CD4-positive, alpha-beta T cell (primary cell): ENCODE data around the gene ITPKB. TPM values are rescaled to one million over a fixed set of nuclear protein-coding genes. Genes with fewer than 3 reads are reported as not detected.

Source experiments
- ATAC-seq: fragments of 200-7000 bp; cut with Tn5 transposase; one replicate; pipeline ENCODE4 v1.10.0; 2022; ENCODE audit warnings: mild to moderate bottlenecking; ENCODE audit not compliant: poor library complexity
- CTCF ChIA-PET: fragments of 350-600 bp; sonication (Branson Sonifier 250); formaldehyde crosslinking; loops from one replicate; lab custom pipeline; 2021; ENCODE audit warnings: antibody characterized with exemption, inconsistent platforms; lab: Charles Lee
- POLR2A ChIA-PET: fragments of 350-600 bp; sonication (Branson Sonifier 250); formaldehyde crosslinking; loops from one replicate; lab custom pipeline; 2021; ENCODE audit warnings: antibody characterized with exemption, inconsistent platforms; lab: Charles Lee
- DNase-seq, 14 experiments: peaks; one replicate each; pipeline ENCODE4 v3.0.0-alpha.2; 2013 to 2020; ENCODE audit warnings: mixed read lengths in 2 of 14
- H3K27ac ChIP-seq, 2 donors: one replicate each; pipeline versions ENCODE4 v1.5.1 to v1.7.0; 2013; ENCODE audit warnings: low read length in 2 of 2, low read depth in 1 of 2, mild to moderate bottlenecking in 1 of 2
- H3K27me3 ChIP-seq, 2 experiments: 1 replicate in 1 of 2; 2 replicates in 1 of 2; pipeline versions ENCODE4 v1.6.1 to v1.7.0; 2013; ENCODE audit warnings: low read length in 2 of 2, control low read depth in 1 of 2, mild to moderate bottlenecking in 1 of 2, moderate library complexity in 1 of 2; ENCODE audit not compliant: insufficient read depth in 2 of 2, control insufficient read depth in 1 of 2
- H3K36me3 ChIP-seq: one replicate; pipeline ENCODE4 v1.6.1; 2013; ENCODE audit warnings: low read length, control low read depth; ENCODE audit not compliant: insufficient read depth
- H3K4me1 ChIP-seq: one replicate; pipeline ENCODE4 v1.6.1; 2013; ENCODE audit warnings: low read length, control low read depth; ENCODE audit not compliant: insufficient read depth
- H3K4me3 ChIP-seq: one replicate; pipeline ENCODE4 v1.5.1; 2013; ENCODE audit warnings: mild to moderate bottlenecking, low read length, moderate library complexity
- H3K9me3 ChIP-seq, 2 experiments: 1 replicate in 1 of 2; 2 replicates in 1 of 2; pipeline versions ENCODE4 v1.6.1 to v1.7.0; 2013; ENCODE audit warnings: low read length in 2 of 2, mild to moderate bottlenecking in 2 of 2, control low read depth in 1 of 2, moderate library complexity in 1 of 2; ENCODE audit not compliant: control insufficient read depth in 1 of 2, insufficient read depth in 1 of 2
- H3K27ac Mint-ChIP-seq: one replicate; pipeline ENCODE4 v1.8.0; 2020; ENCODE audit warnings: mixed read lengths
- H3K27me3 Mint-ChIP-seq: one replicate; pipeline ENCODE4 v1.8.0; 2021; ENCODE audit warnings: mixed read lengths
- H3K36me3 Mint-ChIP-seq: one replicate; pipeline ENCODE4 v1.8.0; 2021; ENCODE audit warnings: low read depth, mixed read lengths
- H3K4me1 Mint-ChIP-seq: one replicate; pipeline ENCODE4 v1.8.0; 2021; ENCODE audit warnings: low read depth, mixed read lengths
- H3K4me3 Mint-ChIP-seq: one replicate; pipeline ENCODE4 v1.8.0; 2020; ENCODE audit warnings: mild to moderate bottlenecking, mixed read lengths
- H3K9me3 Mint-ChIP-seq: one replicate; pipeline ENCODE4 v1.8.0; 2020; ENCODE audit warnings: mixed read lengths
- intact Hi-C, 2 experiments: fragments of 100-400 bp; cut with DNase I in 1 of 2; cut with micrococcal nuclease in 1 of 2; formaldehyde crosslinking; loops; one replicate each; pipeline versions ENCODE4 v1.15.1 to v1.9.0; 2023 to 2025; cut with DNase I, micrococcal nuclease
- total RNA-seq, 174 experiments: library from RNA in 2 of 174; stranded (reverse) in 2 of 174; gene quantifications; one replicate each; pipeline ENCODE4 v1.2.3 and lab custom pipeline; 2021 to 2026
- TF ChIP-seq, protein P1 (sequence below): fragments of 200-600 bp; IDR thresholded peaks from one replicate; pipeline ENCODE4 v1.8.0; 2022; ENCODE audit warnings: antibody characterized with exemption, mild to moderate bottlenecking

The ITPKB gene
- total RNA-seq, 2 experiments from 2014 or later = 565 to 583 TPM

DNA sequence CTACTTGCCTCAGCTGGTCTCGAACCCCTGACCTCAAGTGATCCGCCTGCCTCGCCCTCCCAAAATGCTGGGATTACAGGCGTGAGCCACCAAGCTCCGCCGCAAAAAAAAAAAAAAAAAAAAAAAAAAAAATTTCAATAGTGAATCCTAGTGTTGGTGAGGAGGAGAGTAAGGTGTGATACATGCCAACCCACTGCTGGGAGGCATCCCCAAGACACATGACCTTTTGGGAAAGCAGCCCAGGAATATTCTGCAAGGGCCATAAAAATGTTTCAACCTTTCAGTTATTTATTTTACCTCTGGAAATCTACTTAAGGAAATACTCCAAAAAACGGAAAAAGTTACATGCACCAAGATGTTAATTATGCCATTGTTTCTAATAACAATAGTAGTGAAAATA is 69.0 kb downstream of the ITPKB start:
- H3K36me3 ChIP-seq = peaks cover 41% of the 10 kb centered on the region
- Mint-ChIP-seq H3K4me3 (no peak overlapping the region), H3K4me1 (peaks cover 53% of the 10 kb centered on the region), H3K27ac (peak overlapping the region; percentile 98), H3K36me3 (peaks cover 86% of the 10 kb centered on the region), H3K27me3 (no peaks in the 10 kb centered on the region), H3K9me3 (no peaks in the 10 kb centered on the region)
- DNase-seq (no peak), ATAC-seq (no peak)
- H3K4me1 ChIP-seq = peaks cover 50% of the 10 kb centered on the region
- H3K27ac ChIP-seq = no peak overlapping the region
- no peak overlapping the region for H3K4me3 ChIP-seq
- intact Hi-C loops = no loop called here
- CTCF ChIA-PET = interaction anchor here (0.8 to 1.2 kb wide), 2 partner anchors 13 to 17 kb away, joined by 3 read pairs; no protein-coding TSS in a partner anchor
- H3K27me3 ChIP-seq = no peaks in the 10 kb centered on the region
- TF ChIP-seq, protein P1, sequence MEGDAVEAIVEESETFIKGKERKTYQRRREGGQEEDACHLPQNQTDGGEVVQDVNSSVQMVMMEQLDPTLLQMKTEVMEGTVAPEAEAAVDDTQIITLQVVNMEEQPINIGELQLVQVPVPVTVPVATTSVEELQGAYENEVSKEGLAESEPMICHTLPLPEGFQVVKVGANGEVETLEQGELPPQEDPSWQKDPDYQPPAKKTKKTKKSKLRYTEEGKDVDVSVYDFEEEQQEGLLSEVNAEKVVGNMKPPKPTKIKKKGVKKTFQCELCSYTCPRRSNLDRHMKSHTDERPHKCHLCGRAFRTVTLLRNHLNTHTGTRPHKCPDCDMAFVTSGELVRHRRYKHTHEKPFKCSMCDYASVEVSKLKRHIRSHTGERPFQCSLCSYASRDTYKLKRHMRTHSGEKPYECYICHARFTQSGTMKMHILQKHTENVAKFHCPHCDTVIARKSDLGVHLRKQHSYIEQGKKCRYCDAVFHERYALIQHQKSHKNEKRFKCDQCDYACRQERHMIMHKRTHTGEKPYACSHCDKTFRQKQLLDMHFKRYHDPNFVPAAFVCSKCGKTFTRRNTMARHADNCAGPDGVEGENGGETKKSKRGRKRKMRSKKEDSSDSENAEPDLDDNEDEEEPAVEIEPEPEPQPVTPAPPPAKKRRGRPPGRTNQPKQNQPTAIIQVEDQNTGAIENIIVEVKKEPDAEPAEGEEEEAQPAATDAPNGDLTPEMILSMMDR = no peak
- POLR2A ChIA-PET = interaction anchor here (1.0 kb wide), 1 partner anchor 27 kb away, joined by 5 read pairs; no protein-coding TSS in a partner anchor
- H3K9me3 ChIP-seq = no peaks in the 10 kb centered on the region

DNA sequence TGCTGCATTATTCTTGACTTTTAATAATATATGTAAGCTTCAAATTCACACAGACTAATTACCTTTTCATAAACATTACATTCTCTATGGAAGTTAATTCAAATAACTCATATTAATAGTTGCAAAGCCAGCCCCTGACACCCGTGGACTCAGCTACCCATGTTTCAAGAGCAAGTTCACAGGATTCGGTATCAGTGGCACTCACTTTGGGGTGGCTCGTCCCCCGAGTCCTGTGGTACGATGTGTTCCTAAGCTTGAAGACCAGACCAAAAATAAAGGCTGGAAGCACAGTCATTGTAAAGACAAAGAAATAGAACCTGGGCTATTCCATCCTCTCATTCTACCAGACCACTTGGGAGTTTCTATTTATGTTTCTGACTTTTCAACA is 70.9 kb downstream of the ITPKB start:
- POLR2A ChIA-PET = interaction anchor here (0.6 to 1.4 kb wide), 4 partner anchors 10 to 20 kb away, joined by 3 to 6 read pairs (median 3); no protein-coding TSS in a partner anchor
- Histone ChIP-seq H3K27ac (no peak overlapping the region), H3K4me1 (peaks cover 32% of the 10 kb centered on the region), H3K36me3 (peaks cover 50% of the 10 kb centered on the region), H3K27me3 (no peaks in the 10 kb centered on the region), H3K9me3 (no peaks in the 10 kb centered on the region), H3K4me3 (no peak overlapping the region)
- H3K9me3 Mint-ChIP-seq = no peaks in the 10 kb centered on the region
- TF ChIP-seq, protein P1 = no peak
- ATAC-seq (no peak), DNase-seq (no peak)
- H3K36me3 Mint-ChIP-seq = peaks cover 90% of the 10 kb centered on the region
- peaks cover 36% of the 10 kb centered on the region for H3K4me1 Mint-ChIP-seq
- intact Hi-C loops = no loop called here
- CTCF ChIA-PET = interaction anchor here (1.1 to 1.6 kb wide), 3 partner anchors 14 to 41 kb away, joined by 3 to 8 read pairs (median 6); no protein-coding TSS in a partner anchor
- no peak overlapping the region for H3K27ac Mint-ChIP-seq
- H3K27me3 Mint-ChIP-seq = no peaks in the 10 kb centered on the region
- H3K4me3 Mint-ChIP-seq = peak overlapping the region; percentile 4

DNA sequence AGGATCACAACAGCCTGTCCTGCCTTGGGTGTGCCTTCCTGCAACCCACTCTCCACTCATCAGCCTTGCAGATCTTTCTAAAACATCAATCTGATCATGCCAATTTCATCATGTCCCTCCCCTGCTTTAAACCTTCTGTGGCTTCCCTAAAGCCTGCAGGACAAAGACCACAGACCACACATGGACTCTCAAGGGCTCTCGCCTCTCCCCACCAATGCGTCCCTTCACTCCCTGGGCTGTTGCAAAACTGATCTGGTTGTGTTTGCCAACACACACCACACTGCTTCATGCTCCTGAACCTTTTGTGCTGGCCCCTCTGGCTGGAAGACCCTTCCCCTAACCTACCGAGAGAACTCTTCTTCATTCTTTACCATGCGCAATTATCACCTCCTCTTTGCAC is 72.4 kb downstream of the ITPKB start:
- Histone ChIP-seq H3K9me3 (no peaks in the 10 kb centered on the region), H3K4me1 (peaks cover 17% of the 10 kb centered on the region), H3K36me3 (peaks cover 45% of the 10 kb centered on the region), H3K4me3 (no peak overlapping the region), H3K27me3 (no peaks in the 10 kb centered on the region), H3K27ac (peak overlapping the region in 1 of 2 donors; percentile 19)
- ATAC-seq (no peak), DNase-seq (no peak)
- Mint-ChIP-seq H3K9me3 (no peaks in the 10 kb centered on the region), H3K27me3 (no peaks in the 10 kb centered on the region), H3K4me3 (peak overlapping the region; percentile 70), H3K4me1 (peaks cover 22% of the 10 kb centered on the region), H3K27ac (no peak overlapping the region), H3K36me3 (peaks cover 89% of the 10 kb centered on the region)
- TF ChIP-seq, protein P1 = no peak
- intact Hi-C loops = no loop called here
- POLR2A ChIA-PET = interaction anchor here (1.0 to 1.4 kb wide), 2 partner anchors 8 kb away, joined by 3 to 6 read pairs; no protein-coding TSS in a partner anchor
- CTCF ChIA-PET = no interaction called here
